Adrenal gland (tissue), 5 donors: ENCODE results near the gene RAB9A.

Experiments
- POLR2A ChIP-seq, 2 donors: fragments of 450-650 bp; IDR thresholded peaks; one replicate each; pipeline ENCODE4 v1.6.1; 2017; ENCODE audit warnings: antibody characterized with exemption in 2 of 2, mild to moderate bottlenecking in 2 of 2, moderate library complexity in 1 of 2
- TF ChIP-seq, protein P1 (sequence below), 6 experiments: fragments of 450-650 bp in 4 of 6; fragments of 200-600 bp in 2 of 6; sonication (generic) in 1 of 6; IDR thresholded peaks; 1 replicate in 5 of 6; 2 replicates in 1 of 6; pipeline versions ENCODE4 v1.5.1 to v1.8.0; 2016 to 2021; ENCODE audit warnings: antibody characterized with exemption in 6 of 6, mild to moderate bottlenecking in 2 of 6, moderate library complexity in 1 of 6
- donor health status: DM: no; HTN: no; CAD: no.

DNA sequence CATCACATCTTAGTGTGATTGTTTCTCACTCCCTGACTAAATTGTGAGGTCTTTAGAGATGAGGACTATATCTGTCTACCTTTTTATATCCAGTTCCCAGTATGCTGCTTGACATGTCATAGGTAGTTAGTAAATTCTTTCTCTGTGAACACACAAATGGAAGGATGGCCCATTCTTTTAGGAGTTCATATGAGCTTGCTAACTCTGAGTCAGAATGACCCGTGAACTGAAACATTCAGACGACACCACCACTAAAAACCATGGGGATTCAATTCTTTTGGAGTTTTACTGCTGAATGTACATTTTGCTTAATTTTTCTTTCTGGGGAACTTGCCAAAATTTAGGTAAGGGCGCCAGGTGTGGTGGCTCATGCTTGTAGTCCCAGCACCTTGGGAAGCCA lies 59.6 kb downstream of the RAB9A start:
- TF ChIP-seq POLR2A (IDR thresholded peaks at IDR 0.05), result no peak
- TF ChIP-seq, protein P1, sequence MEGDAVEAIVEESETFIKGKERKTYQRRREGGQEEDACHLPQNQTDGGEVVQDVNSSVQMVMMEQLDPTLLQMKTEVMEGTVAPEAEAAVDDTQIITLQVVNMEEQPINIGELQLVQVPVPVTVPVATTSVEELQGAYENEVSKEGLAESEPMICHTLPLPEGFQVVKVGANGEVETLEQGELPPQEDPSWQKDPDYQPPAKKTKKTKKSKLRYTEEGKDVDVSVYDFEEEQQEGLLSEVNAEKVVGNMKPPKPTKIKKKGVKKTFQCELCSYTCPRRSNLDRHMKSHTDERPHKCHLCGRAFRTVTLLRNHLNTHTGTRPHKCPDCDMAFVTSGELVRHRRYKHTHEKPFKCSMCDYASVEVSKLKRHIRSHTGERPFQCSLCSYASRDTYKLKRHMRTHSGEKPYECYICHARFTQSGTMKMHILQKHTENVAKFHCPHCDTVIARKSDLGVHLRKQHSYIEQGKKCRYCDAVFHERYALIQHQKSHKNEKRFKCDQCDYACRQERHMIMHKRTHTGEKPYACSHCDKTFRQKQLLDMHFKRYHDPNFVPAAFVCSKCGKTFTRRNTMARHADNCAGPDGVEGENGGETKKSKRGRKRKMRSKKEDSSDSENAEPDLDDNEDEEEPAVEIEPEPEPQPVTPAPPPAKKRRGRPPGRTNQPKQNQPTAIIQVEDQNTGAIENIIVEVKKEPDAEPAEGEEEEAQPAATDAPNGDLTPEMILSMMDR (IDR thresholded peaks at IDR 0.05), result no peak
